HepG2 (cell line): Measurements from ENCODE around the gene NUP133. TPM values are rescaled to one million over a fixed set of nuclear protein-coding genes. Genes with fewer than 3 reads are reported as not detected.

Experiments
- DNMT1 ChIP-seq: sonication (generic); formaldehyde crosslinking; IDR thresholded peaks from 2 replicates; pipeline ENCODE4 v1.5.1; 2020; ENCODE audit warnings: mild to moderate bottlenecking, missing genetic modification reagents
- ELF3 ChIP-seq: IDR thresholded peaks from 2 replicates; pipeline ENCODE4 v1.6.1; 2016; ENCODE audit warnings: missing genetic modification reagents, missing compliant biosample characterization
- IRF2 ChIP-seq: IDR thresholded peaks from 2 replicates; pipeline ENCODE4 v1.6.1; 2018; ENCODE audit warnings: missing genetic modification reagents, missing compliant biosample characterization
- KLF13 ChIP-seq: sonication (generic); formaldehyde crosslinking; IDR thresholded peaks from 2 replicates; pipeline ENCODE4 v1.4.0; 2020; ENCODE audit warnings: mild to moderate bottlenecking, missing genetic modification reagents
- MEF2D ChIP-seq: sonication (generic); formaldehyde crosslinking; IDR thresholded peaks from 2 replicates; pipeline ENCODE4 v1.5.1; 2020; ENCODE audit warnings: mild to moderate bottlenecking, missing genetic modification reagents
- TEAD2 ChIP-seq: sonication (generic); formaldehyde crosslinking; IDR thresholded peaks from 2 replicates; pipeline ENCODE4 v1.9.0; 2021; ENCODE audit warnings: missing genetic modification reagents
- WIZ ChIP-seq: sonication (generic); formaldehyde crosslinking; IDR thresholded peaks from 2 replicates; pipeline ENCODE4 v1.5.1; 2020; ENCODE audit warnings: mild to moderate bottlenecking, missing genetic modification reagents
- ZBTB8A ChIP-seq: sonication (generic); formaldehyde crosslinking; IDR thresholded peaks from 2 replicates; pipeline ENCODE4 v1.4.0; 2020; ENCODE audit warnings: mild to moderate bottlenecking, low read depth, missing genetic modification reagents, borderline replicate concordance
- ZNF460 ChIP-seq: sonication (generic); formaldehyde crosslinking; IDR thresholded peaks from 2 replicates; pipeline ENCODE4 v1.5.1; 2020; ENCODE audit warnings: missing genetic modification reagents, mild to moderate bottlenecking, borderline replicate concordance
- ZZZ3 ChIP-seq: sonication (generic); formaldehyde crosslinking; IDR thresholded peaks from 2 replicates; pipeline ENCODE4 v1.4.0; 2020; ENCODE audit warnings: missing genetic modification reagents, mild to moderate bottlenecking, borderline replicate concordance
- polyA plus RNA-seq, 8 experiments: library from polyadenylated mRNA; depleted of rRNA in 3 of 8; stranded (reverse) in 7 of 8; unstranded in 1 of 8; fragments of >200 nt; fragmentation: Illumina TruSeq in 4 of 8; extraction: Trizol in 4 of 8; gene quantifications; 2 replicates each; pipeline versions ENCODE4 v1.2.1 to v1.2.3, GENCODE V29; 2011 to 2016; ENCODE audit warnings: low read depth in 4 of 8, missing spikeins in 1 of 8, mixed read lengths in 1 of 8; ENCODE audit not compliant: insufficient read depth in 1 of 8
- total RNA-seq, 5 experiments: library from RNA; depleted of rRNA; stranded (reverse); fragments of >200 nt; fragmentation: Illumina TruSeq; extraction: Trizol; gene quantifications; 2 replicates each; pipeline ENCODE4 v1.2.3, GENCODE V29; 2016; ENCODE audit warnings: low read depth in 1 of 5
- TF ChIP-seq, protein P1 (sequence below): sonication (generic); formaldehyde crosslinking; IDR thresholded peaks from 2 replicates; pipeline ENCODE4 v1.5.1; 2020; ENCODE audit warnings: mild to moderate bottlenecking, missing genetic modification reagents, moderate library complexity
- TF ChIP-seq, protein P2 (sequence below): sonication (generic); formaldehyde crosslinking; IDR thresholded peaks from 2 replicates; pipeline ENCODE4 v1.4.0; 2020; ENCODE audit warnings: mild to moderate bottlenecking, missing genetic modification reagents
- TF ChIP-seq, protein P3 (sequence below), 2 experiments: IDR thresholded peaks; 2 replicates each; pipeline ENCODE4 v1.6.1; 2011 to 2012; ENCODE audit warnings: low read length in 2 of 2, borderline replicate concordance in 1 of 2, low read depth in 1 of 2, mild to moderate bottlenecking in 1 of 2, moderate library complexity in 1 of 2
- TF ChIP-seq, protein P4 (sequence below): sonication (generic); formaldehyde crosslinking; IDR thresholded peaks from 2 replicates; pipeline ENCODE4 v1.4.0; 2020; ENCODE audit warnings: missing genetic modification reagents

The NUP133 gene
- total and polyA plus RNA-seq, 2 of the 13 experiments (the other 11 are each of a cell fraction or from before 2014, with no cell fraction given), result 17.7 to 45.6 TPM

DNA sequence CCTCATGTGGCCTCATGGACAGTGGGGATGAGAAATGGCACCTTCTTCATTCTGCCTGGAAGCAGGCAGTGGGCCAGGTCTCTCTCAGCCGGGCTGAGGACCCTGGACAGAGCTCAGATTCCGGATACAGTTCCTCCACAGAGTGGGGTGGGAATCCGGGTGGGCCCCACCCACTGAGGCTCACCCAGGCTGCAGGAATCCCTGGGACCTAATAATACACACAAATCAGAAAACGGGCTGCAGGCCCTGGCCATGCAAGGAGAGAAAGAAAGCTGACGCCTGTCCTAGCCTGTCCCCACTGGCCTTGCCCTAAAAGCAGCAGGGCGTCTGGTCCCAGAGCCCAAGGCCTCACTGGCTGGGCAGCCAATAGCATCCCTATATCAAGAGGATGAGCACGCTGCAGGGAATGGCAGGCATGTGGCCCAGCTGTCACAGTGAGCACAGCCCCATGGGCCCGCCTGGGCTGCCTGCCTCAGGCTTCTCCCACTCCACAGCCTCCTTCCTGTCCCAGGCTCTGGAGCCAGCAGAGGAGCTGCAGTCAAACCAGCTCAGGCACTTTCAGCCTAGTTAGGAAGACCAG lies 99.6 kb downstream of the NUP133 start (continued):
- TF ChIP-seq, protein P1, sequence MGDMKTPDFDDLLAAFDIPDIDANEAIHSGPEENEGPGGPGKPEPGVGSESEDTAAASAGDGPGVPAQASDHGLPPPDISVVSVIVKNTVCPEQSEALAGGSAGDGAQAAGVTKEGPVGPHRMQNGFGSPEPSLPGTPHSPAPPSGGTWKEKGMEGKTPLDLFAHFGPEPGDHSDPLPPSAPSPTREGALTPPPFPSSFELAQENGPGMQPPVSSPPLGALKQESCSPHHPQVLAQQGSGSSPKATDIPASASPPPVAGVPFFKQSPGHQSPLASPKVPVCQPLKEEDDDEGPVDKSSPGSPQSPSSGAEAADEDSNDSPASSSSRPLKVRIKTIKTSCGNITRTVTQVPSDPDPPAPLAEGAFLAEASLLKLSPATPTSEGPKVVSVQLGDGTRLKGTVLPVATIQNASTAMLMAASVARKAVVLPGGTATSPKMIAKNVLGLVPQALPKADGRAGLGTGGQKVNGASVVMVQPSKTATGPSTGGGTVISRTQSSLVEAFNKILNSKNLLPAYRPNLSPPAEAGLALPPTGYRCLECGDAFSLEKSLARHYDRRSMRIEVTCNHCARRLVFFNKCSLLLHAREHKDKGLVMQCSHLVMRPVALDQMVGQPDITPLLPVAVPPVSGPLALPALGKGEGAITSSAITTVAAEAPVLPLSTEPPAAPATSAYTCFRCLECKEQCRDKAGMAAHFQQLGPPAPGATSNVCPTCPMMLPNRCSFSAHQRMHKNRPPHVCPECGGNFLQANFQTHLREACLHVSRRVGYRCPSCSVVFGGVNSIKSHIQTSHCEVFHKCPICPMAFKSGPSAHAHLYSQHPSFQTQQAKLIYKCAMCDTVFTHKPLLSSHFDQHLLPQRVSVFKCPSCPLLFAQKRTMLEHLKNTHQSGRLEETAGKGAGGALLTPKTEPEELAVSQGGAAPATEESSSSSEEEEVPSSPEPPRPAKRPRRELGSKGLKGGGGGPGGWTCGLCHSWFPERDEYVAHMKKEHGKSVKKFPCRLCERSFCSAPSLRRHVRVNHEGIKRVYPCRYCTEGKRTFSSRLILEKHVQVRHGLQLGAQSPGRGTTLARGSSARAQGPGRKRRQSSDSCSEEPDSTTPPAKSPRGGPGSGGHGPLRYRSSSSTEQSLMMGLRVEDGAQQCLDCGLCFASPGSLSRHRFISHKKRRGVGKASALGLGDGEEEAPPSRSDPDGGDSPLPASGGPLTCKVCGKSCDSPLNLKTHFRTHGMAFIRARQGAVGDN (CRISPR knock-in tag), result peak; percentile 64
- no peak for TF ChIP-seq ZBTB8A
- TF ChIP-seq ZZZ3 (CRISPR knock-in tag), result no peak
- no peak for TF ChIP-seq DNMT1 (CRISPR knock-in tag)
- no peak for TF ChIP-seq IRF2 (CRISPR knock-in tag)
- TF ChIP-seq, protein P2, sequence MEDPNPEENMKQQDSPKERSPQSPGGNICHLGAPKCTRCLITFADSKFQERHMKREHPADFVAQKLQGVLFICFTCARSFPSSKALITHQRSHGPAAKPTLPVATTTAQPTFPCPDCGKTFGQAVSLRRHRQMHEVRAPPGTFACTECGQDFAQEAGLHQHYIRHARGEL (CRISPR knock-in tag), result no peak
- peak; percentile 33; the same call in 1 of the 2 replicates for TF ChIP-seq TEAD2 (CRISPR knock-in tag)
- no peak for TF ChIP-seq ZNF460
- no peak for TF ChIP-seq ELF3 (CRISPR knock-in tag)
- TF ChIP-seq KLF13 (CRISPR knock-in tag), result no peak
- TF ChIP-seq WIZ, result no peak
- TF ChIP-seq, protein P3, sequence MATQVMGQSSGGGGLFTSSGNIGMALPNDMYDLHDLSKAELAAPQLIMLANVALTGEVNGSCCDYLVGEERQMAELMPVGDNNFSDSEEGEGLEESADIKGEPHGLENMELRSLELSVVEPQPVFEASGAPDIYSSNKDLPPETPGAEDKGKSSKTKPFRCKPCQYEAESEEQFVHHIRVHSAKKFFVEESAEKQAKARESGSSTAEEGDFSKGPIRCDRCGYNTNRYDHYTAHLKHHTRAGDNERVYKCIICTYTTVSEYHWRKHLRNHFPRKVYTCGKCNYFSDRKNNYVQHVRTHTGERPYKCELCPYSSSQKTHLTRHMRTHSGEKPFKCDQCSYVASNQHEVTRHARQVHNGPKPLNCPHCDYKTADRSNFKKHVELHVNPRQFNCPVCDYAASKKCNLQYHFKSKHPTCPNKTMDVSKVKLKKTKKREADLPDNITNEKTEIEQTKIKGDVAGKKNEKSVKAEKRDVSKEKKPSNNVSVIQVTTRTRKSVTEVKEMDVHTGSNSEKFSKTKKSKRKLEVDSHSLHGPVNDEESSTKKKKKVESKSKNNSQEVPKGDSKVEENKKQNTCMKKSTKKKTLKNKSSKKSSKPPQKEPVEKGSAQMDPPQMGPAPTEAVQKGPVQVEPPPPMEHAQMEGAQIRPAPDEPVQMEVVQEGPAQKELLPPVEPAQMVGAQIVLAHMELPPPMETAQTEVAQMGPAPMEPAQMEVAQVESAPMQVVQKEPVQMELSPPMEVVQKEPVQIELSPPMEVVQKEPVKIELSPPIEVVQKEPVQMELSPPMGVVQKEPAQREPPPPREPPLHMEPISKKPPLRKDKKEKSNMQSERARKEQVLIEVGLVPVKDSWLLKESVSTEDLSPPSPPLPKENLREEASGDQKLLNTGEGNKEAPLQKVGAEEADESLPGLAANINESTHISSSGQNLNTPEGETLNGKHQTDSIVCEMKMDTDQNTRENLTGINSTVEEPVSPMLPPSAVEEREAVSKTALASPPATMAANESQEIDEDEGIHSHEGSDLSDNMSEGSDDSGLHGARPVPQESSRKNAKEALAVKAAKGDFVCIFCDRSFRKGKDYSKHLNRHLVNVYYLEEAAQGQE (IDR thresholded peaks at IDR 0.05; ENCODE audit: borderline replicate concordance in 1 of 2, low read depth in 1 of 2, low read length in 2 of 2), result peak; percentile 51 to 91
- TF ChIP-seq, protein P4, sequence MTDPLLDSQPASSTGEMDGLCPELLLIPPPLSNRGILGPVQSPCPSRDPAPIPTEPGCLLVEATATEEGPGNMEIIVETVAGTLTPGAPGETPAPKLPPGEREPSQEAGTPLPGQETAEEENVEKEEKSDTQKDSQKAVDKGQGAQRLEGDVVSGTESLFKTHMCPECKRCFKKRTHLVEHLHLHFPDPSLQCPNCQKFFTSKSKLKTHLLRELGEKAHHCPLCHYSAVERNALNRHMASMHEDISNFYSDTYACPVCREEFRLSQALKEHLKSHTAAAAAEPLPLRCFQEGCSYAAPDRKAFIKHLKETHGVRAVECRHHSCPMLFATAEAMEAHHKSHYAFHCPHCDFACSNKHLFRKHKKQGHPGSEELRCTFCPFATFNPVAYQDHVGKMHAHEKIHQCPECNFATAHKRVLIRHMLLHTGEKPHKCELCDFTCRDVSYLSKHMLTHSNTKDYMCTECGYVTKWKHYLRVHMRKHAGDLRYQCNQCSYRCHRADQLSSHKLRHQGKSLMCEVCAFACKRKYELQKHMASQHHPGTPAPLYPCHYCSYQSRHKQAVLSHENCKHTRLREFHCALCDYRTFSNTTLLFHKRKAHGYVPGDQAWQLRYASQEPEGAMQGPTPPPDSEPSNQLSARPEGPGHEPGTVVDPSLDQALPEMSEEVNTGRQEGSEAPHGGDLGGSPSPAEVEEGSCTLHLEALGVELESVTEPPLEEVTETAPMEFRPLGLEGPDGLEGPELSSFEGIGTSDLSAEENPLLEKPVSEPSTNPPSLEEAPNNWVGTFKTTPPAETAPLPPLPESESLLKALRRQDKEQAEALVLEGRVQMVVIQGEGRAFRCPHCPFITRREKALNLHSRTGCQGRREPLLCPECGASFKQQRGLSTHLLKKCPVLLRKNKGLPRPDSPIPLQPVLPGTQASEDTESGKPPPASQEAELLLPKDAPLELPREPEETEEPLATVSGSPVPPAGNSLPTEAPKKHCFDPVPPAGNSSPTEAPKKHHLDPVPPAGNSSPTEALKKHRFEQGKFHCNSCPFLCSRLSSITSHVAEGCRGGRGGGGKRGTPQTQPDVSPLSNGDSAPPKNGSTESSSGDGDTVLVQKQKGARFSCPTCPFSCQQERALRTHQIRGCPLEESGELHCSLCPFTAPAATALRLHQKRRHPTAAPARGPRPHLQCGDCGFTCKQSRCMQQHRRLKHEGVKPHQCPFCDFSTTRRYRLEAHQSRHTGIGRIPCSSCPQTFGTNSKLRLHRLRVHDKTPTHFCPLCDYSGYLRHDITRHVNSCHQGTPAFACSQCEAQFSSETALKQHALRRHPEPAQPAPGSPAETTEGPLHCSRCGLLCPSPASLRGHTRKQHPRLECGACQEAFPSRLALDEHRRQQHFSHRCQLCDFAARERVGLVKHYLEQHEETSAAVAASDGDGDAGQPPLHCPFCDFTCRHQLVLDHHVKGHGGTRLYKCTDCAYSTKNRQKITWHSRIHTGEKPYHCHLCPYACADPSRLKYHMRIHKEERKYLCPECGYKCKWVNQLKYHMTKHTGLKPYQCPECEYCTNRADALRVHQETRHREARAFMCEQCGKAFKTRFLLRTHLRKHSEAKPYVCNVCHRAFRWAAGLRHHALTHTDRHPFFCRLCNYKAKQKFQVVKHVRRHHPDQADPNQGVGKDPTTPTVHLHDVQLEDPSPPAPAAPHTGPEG (CRISPR knock-in tag), result peak; percentile 51; the same call in 1 of the 2 replicates
- TF ChIP-seq MEF2D (CRISPR knock-in tag), result no peak
